ENCODE results near the gene NCMAP. TPM values are rescaled to one million over a fixed set of nuclear protein-coding genes. Genes with fewer than 3 reads are reported as not detected.
A peak's percentile ranks its signal among the peaks of the same experiment; 100 is the strongest.
"Not testable (repeated sequence)": the region's sequence is repeated elsewhere in the genome, so short reads cannot be mapped to it uniquely, and the experiment has no call there.

Gene NCMAP
- total and polyA plus RNA-seq, 7 donors = 0.51 to 1.8 (median 0.60) TPM; not detected in 4

- no peak overlapping the region for H3K4me3 ChIP-seq
- no peaks in the 10 kb centered on the region for H3K27me3 ChIP-seq
- intact Hi-C loops (cut with DNase I) = no loop called here
- H3K4me1 ChIP-seq = no peaks in the 10 kb centered on the region
- H3K36me3 ChIP-seq = no peaks in the 10 kb centered on the region
- TF ChIP-seq POLR2AphosphoS5 (IDR thresholded peaks at IDR 0.05) (no peak), POLR2A (IDR thresholded peaks at IDR 0.05) (no peak), EP300 (IDR thresholded peaks at IDR 0.05) (no peak)
- TF ChIP-seq, protein P1, sequence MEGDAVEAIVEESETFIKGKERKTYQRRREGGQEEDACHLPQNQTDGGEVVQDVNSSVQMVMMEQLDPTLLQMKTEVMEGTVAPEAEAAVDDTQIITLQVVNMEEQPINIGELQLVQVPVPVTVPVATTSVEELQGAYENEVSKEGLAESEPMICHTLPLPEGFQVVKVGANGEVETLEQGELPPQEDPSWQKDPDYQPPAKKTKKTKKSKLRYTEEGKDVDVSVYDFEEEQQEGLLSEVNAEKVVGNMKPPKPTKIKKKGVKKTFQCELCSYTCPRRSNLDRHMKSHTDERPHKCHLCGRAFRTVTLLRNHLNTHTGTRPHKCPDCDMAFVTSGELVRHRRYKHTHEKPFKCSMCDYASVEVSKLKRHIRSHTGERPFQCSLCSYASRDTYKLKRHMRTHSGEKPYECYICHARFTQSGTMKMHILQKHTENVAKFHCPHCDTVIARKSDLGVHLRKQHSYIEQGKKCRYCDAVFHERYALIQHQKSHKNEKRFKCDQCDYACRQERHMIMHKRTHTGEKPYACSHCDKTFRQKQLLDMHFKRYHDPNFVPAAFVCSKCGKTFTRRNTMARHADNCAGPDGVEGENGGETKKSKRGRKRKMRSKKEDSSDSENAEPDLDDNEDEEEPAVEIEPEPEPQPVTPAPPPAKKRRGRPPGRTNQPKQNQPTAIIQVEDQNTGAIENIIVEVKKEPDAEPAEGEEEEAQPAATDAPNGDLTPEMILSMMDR (IDR thresholded peaks at IDR 0.05) = no peak
- no peaks in the 10 kb centered on the region for H3K9me3 ChIP-seq
- H3K27ac ChIP-seq = no peak overlapping the region
- WGBS, 2 donors = 84 to 94% methylated on average over 6 of the region's 6 CpGs
- no peak for DNase-seq
Observed at GRCh38 chr1:24525606-24526005, 30.3 kb upstream of the NCMAP start.

GRCh38 chr1:24526045-24526444 lies 29.8 kb upstream of the NCMAP start:
- no peak for TF ChIP-seq POLR2AphosphoS5 (IDR thresholded peaks at IDR 0.05)
- TF ChIP-seq, protein P1 (IDR thresholded peaks at IDR 0.05) = no peak
- no peak for TF ChIP-seq EP300 (IDR thresholded peaks at IDR 0.05)
- no peak for TF ChIP-seq POLR2A (IDR thresholded peaks at IDR 0.05)
- no peak for DNase-seq
- Histone ChIP-seq H3K4me3 (no peak overlapping the region), H3K36me3 (peaks cover 0 to under 1% (median 0%) of the 10 kb centered on the region in 4 donors), H3K27ac (no peak overlapping the region), H3K4me1 (no peaks in the 10 kb centered on the region), H3K27me3 (no peaks in the 10 kb centered on the region), H3K9me3 (no peaks in the 10 kb centered on the region)
- WGBS, 2 donors = 80 to 88% methylated on average over 7 of the region's 7 CpGs
- intact Hi-C loops (cut with DNase I) = no loop called here

DNA sequence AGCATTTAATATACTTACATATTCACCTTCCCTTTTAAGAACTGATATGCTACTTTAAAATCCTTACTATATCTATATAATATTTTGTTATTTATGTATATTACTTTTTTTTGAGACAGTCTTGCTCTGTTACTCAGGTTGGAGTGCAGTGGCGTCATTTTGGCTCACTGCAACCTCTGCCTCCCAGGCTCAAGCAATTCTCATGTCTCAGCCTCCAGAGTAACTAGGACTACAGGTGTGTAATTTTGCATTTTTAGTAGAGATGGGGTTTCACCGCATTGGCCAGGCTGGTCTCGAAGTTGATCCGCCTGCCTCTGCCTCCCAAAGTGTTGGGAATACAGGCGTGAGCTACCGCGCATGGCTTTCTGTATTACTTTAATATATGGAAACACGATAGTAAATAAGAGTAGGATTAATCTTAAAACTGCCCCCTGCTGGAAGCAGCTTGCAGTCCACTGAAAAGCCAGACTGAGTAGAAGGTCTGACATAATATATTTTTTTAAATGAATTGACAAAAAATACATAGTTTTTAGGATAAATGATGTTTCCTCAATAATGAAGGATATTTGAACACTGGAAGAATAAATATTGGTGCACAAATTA lies 28.8 kb upstream of the NCMAP start:
- no peaks in the 10 kb centered on the region for H3K27me3 ChIP-seq
- H3K27ac ChIP-seq = no peak overlapping the region
- no peaks in the 10 kb centered on the region for H3K9me3 ChIP-seq
- intact Hi-C loops (cut with DNase I) = no loop called here
- TF ChIP-seq, protein P1 (IDR thresholded peaks at IDR 0.05) = peak in 1 of 4 experiments; percentile 23
- TF ChIP-seq POLR2A (IDR thresholded peaks at IDR 0.05) (no peak), EP300 (IDR thresholded peaks at IDR 0.05) (no peak)
- peaks cover 0 to 7% (median 0%) of the 10 kb centered on the region in 4 donors for H3K36me3 ChIP-seq
- H3K4me1 ChIP-seq = no peaks in the 10 kb centered on the region
- H3K4me3 ChIP-seq = no peak overlapping the region
- DNase-seq = no peak
- WGBS, 2 donors = 85 to 88% methylated on average over 8 of the region's 8 CpGs

GRCh38 chr1:24528744-24529143 lies 27.1 kb upstream of the NCMAP start:
- H3K27me3 ChIP-seq = no peaks in the 10 kb centered on the region
- H3K36me3 ChIP-seq = peaks cover 0 to 7% (median 0%) of the 10 kb centered on the region in 4 donors
- H3K9me3 ChIP-seq = no peaks in the 10 kb centered on the region
- no peak overlapping the region for H3K27ac ChIP-seq
- no peak overlapping the region for H3K4me3 ChIP-seq
- no peak for DNase-seq
- intact Hi-C loops (cut with DNase I) = no loop called here
- no peaks in the 10 kb centered on the region for H3K4me1 ChIP-seq
- WGBS, 2 donors = 95 to 98% methylated on average over 2 of the region's 2 CpGs
- TF ChIP-seq, protein P1 (IDR thresholded peaks at IDR 0.05) = no peak
- TF ChIP-seq POLR2AphosphoS5 (IDR thresholded peaks at IDR 0.05) (no peak), POLR2A (IDR thresholded peaks at IDR 0.05) (no peak), EP300 (IDR thresholded peaks at IDR 0.05) (no peak)

DNA sequence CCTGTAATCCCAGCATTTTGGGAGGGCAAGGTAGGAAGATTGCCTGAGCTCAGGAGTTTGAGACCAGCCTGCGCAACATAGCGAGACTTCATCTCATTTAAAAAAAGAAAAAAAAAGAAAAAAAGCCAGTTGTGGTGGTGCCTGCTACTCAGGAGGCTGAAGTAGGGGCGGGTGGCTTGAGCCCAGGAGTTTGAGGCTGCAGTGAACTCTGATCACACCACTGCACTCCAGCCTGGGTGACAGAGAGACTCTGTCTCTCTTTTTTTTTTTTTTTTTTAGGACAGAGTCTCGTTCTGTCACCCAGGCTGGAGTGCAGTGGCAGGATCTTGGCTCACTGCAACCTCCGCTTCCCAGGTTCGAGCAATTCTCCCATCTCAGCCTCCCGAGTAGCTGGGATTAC lies 26.6 kb upstream of the NCMAP start:
- H3K27ac ChIP-seq; DNase-seq; intact Hi-C loops (cut with DNase I); H3K27me3 ChIP-seq; H3K4me3 ChIP-seq; H3K36me3 ChIP-seq; H3K4me1 ChIP-seq; H3K9me3 ChIP-seq: not testable (repeated sequence)
- WGBS, 2 donors = 92 to 95% methylated on average over 7 of the region's 7 CpGs

Measured in sigmoid colon (tissue), 7 donors.